HG02610 (cell line): ENCODE results near the gene TAF1L.

Source experiments
- ATAC-seq: cut with Tn5 transposase; IDR thresholded peaks from one replicate; pipeline ENCODE4 v1.9.1; 2021; ENCODE audit warnings: mild to moderate bottlenecking, moderate library complexity; ENCODE audit not compliant: unreplicated experiment

The TAF1L gene

DNA sequence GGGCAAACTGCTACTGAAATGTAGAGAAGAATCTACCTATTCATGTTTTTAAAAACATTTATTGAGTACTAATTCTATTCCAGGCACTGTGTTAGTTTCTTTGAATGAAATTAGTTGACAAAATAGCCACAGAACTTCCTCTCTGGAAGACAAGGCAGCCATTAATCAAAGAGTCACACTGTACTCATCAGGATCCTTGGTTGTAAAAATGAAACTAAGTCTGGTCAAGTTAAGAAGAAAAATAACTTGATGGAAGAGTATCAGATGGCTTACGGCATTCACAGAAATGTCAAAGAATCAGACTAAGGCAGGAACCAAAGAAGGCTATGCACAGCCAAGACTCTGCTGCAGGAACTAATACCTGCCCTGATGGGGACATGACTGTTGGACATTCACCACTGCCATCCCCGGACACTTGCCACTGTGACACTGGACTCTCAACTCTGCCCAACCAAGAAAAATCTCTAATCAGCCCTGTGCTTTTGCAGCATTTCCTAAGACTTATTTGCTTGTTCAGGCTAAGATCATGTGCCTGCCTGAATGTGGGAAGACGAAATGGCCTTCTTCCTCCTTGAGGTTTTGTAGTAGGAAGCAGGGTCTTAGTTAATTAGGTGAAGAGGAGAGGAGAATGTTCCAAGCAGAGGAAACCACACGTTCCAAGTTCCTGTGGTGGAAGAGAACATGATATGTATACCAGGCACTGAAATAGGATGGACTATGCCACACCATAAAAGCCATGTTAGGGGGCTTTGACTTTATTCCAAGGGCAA is 39.2 kb downstream of the TAF1L start:
- ATAC-seq = peak; percentile 54

DNA sequence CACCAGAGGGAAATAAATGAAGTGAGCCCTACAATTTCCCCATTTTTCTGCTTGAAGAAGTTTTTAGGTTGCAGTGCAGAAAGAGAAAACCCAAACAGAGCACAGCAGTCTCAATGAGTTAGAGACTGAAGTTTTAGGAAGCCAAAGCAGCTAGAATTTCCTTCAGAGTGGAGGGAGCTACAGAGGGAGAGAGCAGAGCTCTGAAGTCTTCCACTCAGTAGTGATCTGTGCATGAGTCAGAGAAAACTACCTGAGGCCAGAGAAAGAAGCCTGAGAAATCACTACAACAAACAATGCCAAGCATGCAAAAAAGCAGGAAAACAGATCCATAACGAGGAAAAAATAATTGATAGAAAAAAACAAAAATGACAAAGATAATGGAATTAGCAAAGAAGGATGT is 44.6 kb downstream of the TAF1L start:
- ATAC-seq = no peak

DNA sequence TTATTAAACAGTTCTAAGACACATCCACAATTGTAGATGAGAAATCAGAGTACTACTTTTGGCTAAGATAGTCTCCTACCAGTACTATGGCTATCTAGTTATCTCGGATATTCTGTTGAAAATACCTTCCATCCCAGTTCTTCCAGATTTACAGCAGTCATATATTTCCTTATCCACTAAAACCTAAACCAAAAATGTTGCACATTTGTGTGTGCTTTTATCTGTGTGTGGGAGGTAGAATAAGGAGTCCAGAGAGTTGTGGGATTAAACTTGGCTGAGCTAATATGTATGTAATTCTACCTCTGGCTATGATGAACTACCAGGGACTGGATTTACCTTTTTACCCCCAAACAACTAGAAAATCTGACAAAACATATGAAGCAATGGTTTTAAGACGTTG is 45.0 kb downstream of the TAF1L start:
- no peak for ATAC-seq

DNA sequence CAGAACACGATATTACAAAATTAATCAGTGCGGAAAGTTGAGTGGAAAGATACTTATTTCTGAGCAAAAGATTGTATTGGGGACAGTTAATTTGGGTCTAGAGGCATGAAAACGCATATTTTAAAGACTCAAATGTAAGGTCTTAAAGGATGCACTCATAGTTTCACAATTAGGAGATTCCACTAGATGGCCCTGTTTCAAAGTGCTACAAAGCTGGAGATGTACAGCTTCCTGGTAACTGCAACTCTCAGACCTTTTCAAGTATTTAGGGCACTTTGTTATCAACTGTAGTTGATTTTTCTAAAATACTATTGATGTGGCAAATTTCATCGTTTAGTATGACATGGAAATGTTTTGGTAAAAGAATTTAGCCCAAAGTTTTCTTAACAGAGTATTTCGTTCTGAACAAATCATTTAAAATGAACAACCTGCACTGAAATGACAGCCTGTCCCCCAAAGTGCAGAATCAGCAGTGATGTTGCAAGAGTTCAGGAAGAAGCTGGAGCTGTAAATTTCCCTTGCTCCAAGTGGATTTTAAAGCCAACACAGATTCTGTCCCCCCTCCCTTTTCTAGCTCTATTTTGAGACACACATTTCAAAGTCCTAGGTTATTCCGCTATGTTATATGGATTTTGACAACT is 46.3 kb downstream of the TAF1L start:
- ATAC-seq = peak; percentile 53

DNA sequence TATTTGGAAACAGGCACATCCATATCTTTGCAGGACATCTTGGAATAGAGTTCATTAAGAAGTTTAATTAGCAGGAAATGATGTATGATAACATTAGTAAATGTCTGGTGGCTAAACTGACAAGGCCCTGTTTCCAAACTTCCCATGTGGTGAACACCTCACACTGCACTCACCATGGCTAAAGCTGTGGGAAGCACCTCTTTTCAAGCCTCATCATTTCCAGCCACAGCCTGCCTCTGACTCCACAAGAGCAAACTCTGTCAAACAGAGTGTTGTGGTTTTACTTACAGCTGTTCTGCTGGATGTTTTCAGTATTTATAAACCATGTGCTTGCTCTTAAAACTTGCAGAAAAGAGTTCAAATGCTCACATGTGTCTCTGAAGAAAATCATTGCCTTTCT is 47.6 kb downstream of the TAF1L start:
- peak; percentile 85 for ATAC-seq

DNA sequence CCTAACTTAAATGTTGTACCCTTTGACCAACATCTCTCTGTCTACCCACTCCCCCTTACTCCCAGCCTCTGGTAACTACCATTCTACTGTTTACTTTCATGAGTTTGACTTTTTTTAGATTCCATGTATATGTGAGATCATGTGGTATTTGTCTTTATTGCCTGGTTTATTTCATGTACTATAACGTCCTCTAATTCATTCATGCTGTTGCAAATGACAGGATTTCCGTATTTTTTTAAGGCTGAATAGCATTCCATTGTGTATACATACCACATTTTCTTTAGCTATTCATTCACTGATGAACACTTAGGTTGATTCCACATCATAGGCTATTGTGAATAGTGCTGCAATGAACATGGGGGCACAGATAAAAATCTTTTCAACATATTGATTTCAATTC is 50.7 kb downstream of the TAF1L start:
- ATAC-seq = no peak

DNA sequence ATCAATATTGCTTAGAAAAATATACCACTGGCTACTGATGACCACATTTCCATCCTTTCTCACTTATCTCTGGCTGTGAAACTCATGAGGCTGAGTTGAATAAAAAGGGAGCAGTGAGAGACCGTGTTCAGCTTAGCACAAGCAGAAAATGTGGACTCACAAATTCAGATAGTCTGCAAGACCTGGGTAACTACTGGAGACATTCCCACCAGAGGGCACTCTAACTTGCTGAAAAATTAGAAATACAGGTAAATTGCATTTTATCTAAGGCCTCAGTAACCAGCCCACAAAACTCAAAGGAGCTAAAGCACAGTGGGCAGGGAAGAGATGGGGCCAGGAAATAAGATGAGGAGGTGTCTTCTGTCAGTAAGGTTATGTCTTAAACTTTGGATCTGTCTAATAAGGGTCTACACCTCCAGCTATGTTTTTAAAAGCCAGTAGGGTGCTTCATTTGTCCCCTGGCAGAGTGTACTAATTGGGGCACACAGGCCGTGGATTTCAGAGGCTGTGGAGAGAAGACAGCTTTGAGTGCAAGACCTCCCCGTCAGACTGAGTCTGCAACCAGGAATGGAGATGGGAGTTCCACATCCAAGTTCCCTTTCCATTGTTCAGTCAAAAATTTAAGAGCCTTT is 53.8 kb downstream of the TAF1L start:
- ATAC-seq = no peak

DNA sequence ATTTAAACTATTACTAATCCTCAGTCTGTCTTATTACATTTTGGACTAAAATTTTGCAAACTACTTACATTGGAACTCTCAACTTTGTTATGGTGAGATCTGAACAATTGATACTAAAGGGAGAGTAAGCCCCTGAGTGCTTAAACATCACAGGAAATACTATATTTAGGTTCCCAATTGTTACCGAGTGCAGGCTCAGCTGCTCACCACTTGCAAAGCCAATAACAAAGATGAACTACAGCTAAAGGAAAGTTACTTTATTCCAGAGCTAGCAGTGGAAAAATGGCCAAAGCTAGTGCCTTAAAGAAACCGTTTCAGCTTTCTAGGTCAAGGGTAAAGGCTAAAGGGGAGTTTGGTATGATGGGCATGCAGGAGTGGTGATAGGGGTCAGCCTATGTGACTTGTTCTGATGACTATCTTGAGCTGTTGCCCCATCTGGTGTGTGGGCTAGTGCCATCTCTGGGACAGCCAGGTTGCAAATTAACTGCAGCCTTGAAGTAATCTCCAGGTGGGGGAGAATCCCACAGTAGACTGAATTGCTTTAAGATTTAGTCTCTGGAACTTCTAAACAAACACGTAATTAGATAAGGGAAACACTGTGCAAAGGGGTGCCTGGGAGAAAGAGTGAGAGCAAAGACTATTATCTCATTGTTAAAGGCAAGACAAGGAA is 54.7 kb downstream of the TAF1L start:
- ATAC-seq = no peak

DNA sequence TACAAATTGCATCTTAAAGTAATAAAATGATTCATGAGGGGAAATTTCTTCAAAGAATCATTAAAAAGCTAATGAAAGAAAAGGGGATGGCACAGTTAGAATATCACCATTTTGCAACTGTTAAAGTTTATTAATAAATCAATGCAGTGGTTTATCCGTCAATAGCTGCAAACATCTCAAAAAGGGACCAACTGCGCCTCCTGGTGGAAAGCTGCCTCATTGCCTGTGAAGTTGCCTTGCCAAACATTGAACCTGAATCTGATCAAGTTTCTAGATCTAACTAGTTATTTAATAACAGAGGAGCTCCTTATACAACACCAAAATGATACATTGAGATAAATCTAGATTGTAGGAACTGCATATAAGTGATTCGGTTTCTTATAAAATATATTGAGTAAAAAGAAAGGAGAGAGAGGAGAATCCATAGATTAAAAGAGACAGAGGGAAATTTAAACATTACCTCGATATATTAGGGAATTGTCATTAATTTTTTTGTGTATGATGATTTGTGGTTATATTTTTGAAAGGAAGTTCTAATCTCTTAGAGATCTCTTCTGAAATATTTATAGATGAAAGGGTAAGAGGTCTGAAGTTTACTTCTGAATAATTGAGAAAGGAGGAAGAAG is 55.6 kb downstream of the TAF1L start:
- peak; percentile 63 for ATAC-seq
